DMS 273 treated with DMSO at 0.1 percent for 48 hours (cell line): ENCODE measurements around the gene TWF2.

ENCODE experiments used
- DNase-seq: peaks from one replicate; lab custom pipeline; 2025; lab: John Stamatoyannopoulos, UW

Gene TWF2

GRCh38 chr3:52222319-52223221 is 16.4 kb downstream of the TWF2 start:
- DNase-seq = no peak

GRCh38 chr3:52221563-52222318 is 17.2 kb downstream of the TWF2 start:
- no peak for DNase-seq

DNA sequence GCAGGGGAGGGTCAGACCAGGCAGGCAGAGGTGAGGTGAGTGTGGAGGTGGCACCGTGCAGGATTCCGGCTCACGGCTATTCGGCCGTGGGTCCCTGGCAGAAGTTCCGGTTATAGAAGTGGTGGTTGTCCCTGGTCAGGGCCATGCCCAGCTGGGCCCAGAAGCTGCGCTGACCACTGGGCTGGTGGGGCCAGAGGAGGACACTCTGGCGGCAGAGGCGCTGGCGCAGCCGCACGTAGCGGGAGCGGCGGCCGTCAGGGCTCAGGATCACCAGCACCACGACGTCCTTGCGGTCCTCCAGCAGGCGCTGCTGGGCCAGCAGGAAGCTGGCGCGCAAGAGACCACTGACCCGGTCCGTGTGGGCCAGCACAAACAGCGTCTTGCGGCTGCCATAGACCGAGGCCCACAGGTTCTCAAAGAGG is 17.8 kb downstream of the TWF2 start:
- no peak for DNase-seq

GRCh38 chr3:52220380-52221026 is 18.5 kb downstream of the TWF2 start:
- DNase-seq = peak; percentile 42

- no peak for DNase-seq
These were observed 19.9 kb downstream of the TWF2 start for GRCh38 chr3:52218937-52219650.

- no peak for DNase-seq
These were observed 20.5 kb downstream of the TWF2 start for GRCh38 chr3:52218454-52218853.

DNA sequence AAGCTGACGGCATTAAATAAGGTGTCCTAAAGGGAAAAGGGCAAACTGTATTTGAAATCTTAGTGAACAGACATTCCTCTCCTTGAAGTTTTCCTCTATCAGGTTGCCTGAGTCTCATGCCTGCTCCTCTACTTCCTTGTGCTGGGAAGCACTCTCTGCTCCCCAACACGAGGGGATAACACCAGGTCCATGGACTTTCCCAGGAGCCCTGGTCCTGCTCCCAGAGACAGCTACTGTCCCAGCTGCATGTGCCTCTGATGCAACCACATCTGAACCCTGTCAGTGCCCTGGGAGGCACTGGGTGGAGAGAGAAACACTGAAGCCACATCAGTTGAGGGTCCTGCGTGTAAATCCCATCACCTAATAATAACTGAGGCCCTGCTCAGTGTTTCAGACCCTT is 20.9 kb downstream of the TWF2 start:
- DNase-seq = no peak

GRCh38 chr3:52217409-52217805 is 21.6 kb downstream of the TWF2 start:
- no peak for DNase-seq

GRCh38 chr3:52216585-52217408 is 22.2 kb downstream of the TWF2 start:
- no peak for DNase-seq

DNA sequence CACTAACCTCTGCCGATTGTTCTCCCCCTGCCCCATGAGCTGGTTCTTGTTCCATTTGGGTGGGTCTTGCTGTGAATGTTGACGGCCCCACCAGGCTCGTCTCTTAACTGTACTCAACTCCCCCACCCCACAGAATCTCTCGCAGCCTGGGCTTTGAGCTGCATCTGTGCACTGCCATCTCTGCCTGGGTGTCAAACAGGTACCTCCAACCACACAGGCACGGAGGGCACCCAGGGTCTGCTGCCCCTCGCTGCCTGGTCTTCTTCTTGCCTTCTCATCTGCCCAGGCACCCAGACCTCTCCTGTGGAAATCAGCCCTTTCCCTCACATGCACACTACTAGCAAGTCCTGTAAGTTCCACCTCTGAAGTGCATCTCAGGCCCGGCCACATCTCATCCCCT is 23.6 kb downstream of the TWF2 start:
- no peak for DNase-seq

DNA sequence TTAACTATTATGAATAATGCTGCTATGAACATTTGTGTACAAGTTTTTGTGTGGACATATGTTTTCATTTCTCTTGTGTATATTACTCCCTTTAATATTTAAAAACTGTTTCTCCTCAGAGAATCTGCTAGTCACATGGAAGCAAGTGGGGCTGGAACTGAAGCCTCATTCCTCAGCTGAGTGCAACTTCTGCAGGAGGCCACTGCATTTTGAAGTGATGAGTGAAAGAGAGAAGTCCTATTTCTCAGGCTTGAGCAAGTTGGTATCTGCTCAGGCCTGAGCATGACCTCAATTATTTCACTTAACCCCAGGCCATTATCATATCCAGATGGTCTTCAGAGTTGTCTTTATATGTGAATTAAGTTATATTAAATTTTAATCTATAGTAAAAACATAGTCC is 25.1 kb downstream of the TWF2 start:
- DNase-seq = no peak

- DNase-seq = no peak
These were observed 26.0 kb downstream of the TWF2 start for GRCh38 chr3:52213005-52213404.

- no peak for DNase-seq
These were observed 27.6 kb downstream of the TWF2 start for GRCh38 chr3:52211268-52211891.

DNA sequence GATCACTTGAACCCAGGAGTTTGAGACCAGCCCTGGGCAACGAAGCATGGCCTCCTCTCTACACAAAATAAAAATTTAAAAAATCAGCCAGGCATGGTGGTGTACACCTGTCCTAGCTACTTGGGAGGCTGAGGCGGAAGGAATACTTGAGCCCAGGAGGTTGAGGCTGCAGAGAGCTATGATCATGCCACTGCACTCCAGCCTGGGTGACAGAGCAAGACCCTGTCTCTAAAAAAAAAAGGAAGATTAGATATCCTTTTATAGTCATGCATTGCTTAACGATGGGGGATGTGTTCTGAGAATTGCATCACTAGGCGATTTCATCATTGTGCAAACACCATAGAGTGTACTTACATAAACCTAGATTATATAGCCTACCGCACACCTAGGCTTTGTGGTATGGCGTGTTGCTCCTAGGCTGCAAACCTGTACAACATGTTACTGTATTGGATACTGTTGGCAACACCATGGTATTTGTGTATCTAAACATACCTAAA is 28.4 kb downstream of the TWF2 start:
- no peak for DNase-seq

- no peak for DNase-seq
These were observed 28.9 kb downstream of the TWF2 start for GRCh38 chr3:52210037-52210436.

DNA sequence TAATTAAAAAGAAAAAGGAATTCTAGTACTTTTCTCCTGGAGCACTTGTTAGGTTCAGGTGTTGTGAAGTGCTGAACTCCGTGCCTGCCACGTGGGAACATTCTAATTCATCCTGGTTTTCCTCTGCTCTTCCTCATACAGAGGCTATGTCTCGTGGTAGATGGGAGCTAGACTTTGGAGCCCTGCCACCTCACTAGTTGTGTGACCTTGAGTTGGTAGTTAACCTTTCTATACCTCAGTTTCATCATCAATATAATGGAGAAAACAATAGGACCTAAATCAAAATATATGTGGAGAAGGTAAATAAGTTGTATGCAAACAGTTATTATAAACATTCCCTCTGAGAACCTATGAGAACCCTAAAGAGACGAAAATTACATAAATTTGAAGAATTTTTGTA is 30.4 kb downstream of the TWF2 start:
- no peak for DNase-seq

DNA sequence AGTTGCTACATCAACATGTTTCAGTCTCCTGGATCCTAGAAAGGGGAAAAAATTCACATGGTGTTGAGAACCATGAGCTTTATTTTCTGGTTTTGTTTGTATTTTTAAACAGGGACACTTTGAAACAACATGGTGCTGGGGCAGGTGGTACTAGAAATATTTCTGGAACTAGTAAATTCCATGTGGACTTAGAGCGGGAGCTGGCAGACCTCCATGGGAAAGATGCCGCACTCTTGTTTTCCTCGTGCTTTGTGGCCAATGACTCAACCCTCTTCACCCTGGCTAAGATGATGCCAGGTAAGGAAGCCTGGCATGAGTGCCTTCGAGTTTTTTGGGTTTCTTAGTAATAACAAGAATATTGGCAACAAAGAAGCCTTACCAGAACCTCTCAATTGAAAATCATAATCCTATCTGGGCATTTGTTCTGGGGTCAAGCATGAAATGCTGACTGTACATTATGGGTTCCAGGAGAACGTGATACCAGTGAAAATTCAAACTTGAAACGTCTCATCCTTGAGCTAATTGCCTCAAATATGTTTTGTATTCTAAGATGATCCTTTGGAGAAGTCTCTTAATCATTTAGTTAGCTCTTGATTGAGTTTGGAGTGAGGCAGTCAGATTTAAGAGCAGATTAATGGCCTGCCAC is 33.1 kb downstream of the TWF2 start:
- no peak for DNase-seq

- DNase-seq = no peak
These were observed 34.5 kb downstream of the TWF2 start for GRCh38 chr3:52204337-52205073.

- DNase-seq = no peak
These were observed 35.3 kb downstream of the TWF2 start for GRCh38 chr3:52203701-52204100.
